Keratinocyte (primary cell): ENCODE results near the gene FRYL. TPM values are rescaled to one million over a fixed set of nuclear protein-coding genes. Genes with fewer than 3 reads are reported as not detected.

Experiments used
- DNase-seq: peaks from one replicate; pipeline ENCODE4 v3.0.0-alpha.2; 2011; ENCODE audit warnings: low read depth, missing footprints, low spot score
- FAIRE-seq: peaks from 2 replicates; lab custom pipeline; 2011; peaks lifted over from hg19 to GRCh38; lab: Jason Lieb, UNC
- H2AFZ ChIP-seq: 2 replicates; pipeline ENCODE4 v1.6.0; 2012; ENCODE audit warnings: low read length, control low read depth, inconsistent platforms; ENCODE audit not compliant: control insufficient read depth
- H3K27ac ChIP-seq: 2 replicates; pipeline ENCODE4 v1.5.1; 2011; ENCODE audit warnings: low read length; ENCODE audit not compliant: control insufficient read depth, insufficient read depth
- H3K27me3 ChIP-seq: 3 replicates; pipeline ENCODE4 v1.6.0; 2011; ENCODE audit warnings: low read length; ENCODE audit not compliant: control insufficient read depth, insufficient read depth; ENCODE audit errors: extremely low read depth
- H3K36me3 ChIP-seq, 2 experiments: 2 replicates in 1 of 2; 3 replicates in 1 of 2; pipeline ENCODE4 v1.5.1; 2011; ENCODE audit warnings: low read length in 2 of 2, mild to moderate bottlenecking in 1 of 2; ENCODE audit not compliant: control insufficient read depth in 2 of 2, insufficient read depth in 2 of 2; ENCODE audit errors: extremely low read depth in 1 of 2
- H3K4me1 ChIP-seq: 3 replicates; pipeline ENCODE4 v1.5.1; 2011; ENCODE audit warnings: low read length; ENCODE audit not compliant: control insufficient read depth, insufficient read depth; ENCODE audit errors: extremely low read depth
- H3K4me2 ChIP-seq: 3 replicates; pipeline ENCODE4 v1.6.0; 2011; ENCODE audit warnings: low read depth, low read length; ENCODE audit not compliant: control insufficient read depth, insufficient read depth; ENCODE audit errors: extremely low read depth
- H3K4me3 ChIP-seq, 3 experiments: fragments of 200-600 bp in 1 of 3; sonication (generic) in 1 of 3; 2 replicates in 2 of 3; 3 replicates in 1 of 3; pipeline ENCODE4 v1.5.1; 2011 to 2016; ENCODE audit warnings: low read length in 3 of 3, mild to moderate bottlenecking in 3 of 3, control low read depth in 2 of 3, inconsistent platforms in 1 of 3, low read depth in 1 of 3, mixed read lengths in 1 of 3, mixed run types in 1 of 3, moderate library complexity in 1 of 3; ENCODE audit not compliant: control insufficient read depth in 2 of 3, insufficient read depth in 2 of 3; ENCODE audit errors: extremely low read depth in 1 of 3
- H3K79me2 ChIP-seq: 2 replicates; pipeline ENCODE4 v1.6.0; 2012; ENCODE audit warnings: low read length; ENCODE audit not compliant: control insufficient read depth, insufficient read depth
- H3K9ac ChIP-seq: 3 replicates; pipeline ENCODE4 v1.6.0; 2011; ENCODE audit warnings: low read length; ENCODE audit not compliant: control insufficient read depth, insufficient read depth; ENCODE audit errors: extremely low read depth
- H3K9me1 ChIP-seq: 3 replicates; pipeline ENCODE4 v1.6.0; 2011; ENCODE audit warnings: low read length; ENCODE audit not compliant: control insufficient read depth, insufficient read depth; ENCODE audit errors: extremely low read depth
- H3K9me3 ChIP-seq: 2 replicates; pipeline ENCODE4 v1.5.1; 2012; ENCODE audit warnings: low read depth, low read length; ENCODE audit not compliant: control insufficient read depth
- H4K20me1 ChIP-seq: 3 replicates; pipeline ENCODE4 v1.6.0; 2011; ENCODE audit warnings: low read length; ENCODE audit not compliant: control insufficient read depth, insufficient read depth; ENCODE audit errors: extremely low read depth
- CTCF ChIP-seq, 3 experiments: IDR thresholded peaks in 1 of 3; conservative IDR thresholded peaks in 1 of 3; optimal IDR thresholded peaks in 1 of 3; 2 replicates in 2 of 3; 3 replicates in 1 of 3; pipeline versions ENCODE3 to v1.5.1; 2011; ENCODE audit warnings: low read length in 3 of 3, mild to moderate bottlenecking in 3 of 3, moderate library complexity in 2 of 3, control low read depth in 1 of 3, inconsistent platforms in 1 of 3; ENCODE audit not compliant: insufficient read depth in 2 of 3; ENCODE audit errors: extremely low read depth in 1 of 3
- EZH2 ChIP-seq: IDR thresholded peaks from one replicate; pipeline ENCODE4 v1.6.1; 2012; ENCODE audit warnings: inconsistent platforms, mild to moderate bottlenecking, low read length, moderate library complexity
- dilution Hi-C: fragments of 300-500 bp; cut with MboI; formaldehyde crosslinking; loops from one replicate; pipeline ENCODE4 v1.7.0; 2020; ENCODE audit warnings: low sequenced_read_pairs; ENCODE audit not compliant: extremely low pct_ligation_motif_present
- polyA plus RNA-seq, 5 experiments: library from polyadenylated mRNA; depleted of rRNA in 3 of 5; stranded (reverse) in 3 of 5; stranded (forward) in 1 of 5; unstranded in 1 of 5; fragments of >200 nt; gene quantifications; 1 replicate in 1 of 5; 2 replicates in 3 of 5; 3 replicates in 1 of 5; pipeline versions ENCODE4 v1.2.1 to v1.2.3, GENCODE V29; 2011 to 2012; ENCODE audit warnings: missing spikeins in 2 of 5, low read depth in 1 of 5, low replicate concordance in 1 of 5

The FRYL gene
- polyA plus RNA-seq, 1 donor (not counting 4 experiments of a cell fraction or from before 2014, with no cell fraction given), result 40.4 TPM

GRCh38 chr4:48490012-48490679 lies 289.9 kb downstream of the FRYL start, which contains the start of gene ZAR1:
ZAR1 (plus strand) TSS chr4:48490252; CDS start chr4:48490292, 40 bp downstream.
- no peak within 1 kb of the TSS for H3K27ac ChIP-seq
- DNase-seq (no peak), FAIRE-seq (no peak)
- H3K27me3 ChIP-seq, result peaks cover 37% of the 10 kb centered on the region
- no peaks in the 10 kb centered on the region for H4K20me1 ChIP-seq
- H3K9me3 ChIP-seq, result no peaks in the 10 kb centered on the region
- dilution Hi-C loops, result no loop called here
- no peak within 1 kb of the TSS for H3K9ac ChIP-seq
- H3K4me3 ChIP-seq, result peak within 1 kb of the TSS in 2 of 3 experiments; percentile 9 to 22
- H3K4me2 ChIP-seq, result peak within 1 kb of the TSS; percentile 62
- H3K4me1 ChIP-seq, result no peaks in the 10 kb centered on the region
- TF ChIP-seq CTCF (optimal IDR thresholded peaks at IDR 0.05 in 1 of 3, IDR thresholded peaks at IDR 0.05 in 1 of 3, conservative IDR thresholded peaks at IDR 0.05 in 1 of 3; ENCODE audit: extremely low read depth in 1 of 3, insufficient read depth in 2 of 3, low read length in 3 of 3) (no peak), EZH2 (peak; percentile 96)
- peak within 1 kb of the TSS; percentile 40 for H2AFZ ChIP-seq
- no peaks in the 10 kb centered on the region for H3K36me3 ChIP-seq
- H3K9me1 ChIP-seq, result no peaks in the 10 kb centered on the region
- H3K79me2 ChIP-seq, result no peaks in the 10 kb centered on the region

GRCh38 chr4:48489683-48490011 lies 290.4 kb downstream of the FRYL start:
- no peaks in the 10 kb centered on the region for H3K36me3 ChIP-seq
- H3K4me1 ChIP-seq, result no peaks in the 10 kb centered on the region
- no peaks in the 10 kb centered on the region for H3K79me2 ChIP-seq
- no peak for DNase-seq
- no peak overlapping the region for H3K9ac ChIP-seq
- H3K9me1 ChIP-seq, result no peaks in the 10 kb centered on the region
- no peaks in the 10 kb centered on the region for H3K9me3 ChIP-seq
- H4K20me1 ChIP-seq, result no peaks in the 10 kb centered on the region
- peak overlapping the region; percentile 62 for H3K4me2 ChIP-seq
- H3K27me3 ChIP-seq, result peaks cover 42% of the 10 kb centered on the region
- dilution Hi-C loops, result no loop called here
- no peak for FAIRE-seq
- peak overlapping the region in 1 of 3 experiments; percentile 22 for H3K4me3 ChIP-seq
- no peak overlapping the region for H3K27ac ChIP-seq
- TF ChIP-seq CTCF (optimal IDR thresholded peaks at IDR 0.05 in 1 of 3, IDR thresholded peaks at IDR 0.05 in 1 of 3, conservative IDR thresholded peaks at IDR 0.05 in 1 of 3; ENCODE audit: extremely low read depth in 1 of 3, insufficient read depth in 2 of 3, low read length in 3 of 3), result no peak
- TF ChIP-seq EZH2, result no peak
- no peak overlapping the region for H2AFZ ChIP-seq
